ENCODE measurements around the gene NAA10. TPM values are rescaled to one million over a fixed set of nuclear protein-coding genes. Genes with fewer than 3 reads are reported as not detected.

NAA10 gene
- total RNA-seq, 1 experiment from 2014 or later: 124 TPM

- ChIA-PET CTCF (no interaction called here), RAD21 (ENCODE audit: low non-redundant PET in 1 of 2, low total read pairs in 2 of 2, uncharacterized antibody in 2 of 2, unreplicated experiment in 2 of 2) (no interaction called here), POLR2A (no interaction called here)
- H3K9me3 ChIP-seq (ENCODE audit: control insufficient read depth in 1 of 2, insufficient read depth in 1 of 2, low read depth in 1 of 2, low read length in 2 of 2): no peaks in the 10 kb centered on the region
- TF ChIP-seq SRF (IDR thresholded peaks at IDR 0.05; ENCODE audit: low read depth): no peak
- no peak for TF ChIP-seq SP1 (IDR thresholded peaks at IDR 0.05; ENCODE audit: low read depth)
- TF ChIP-seq EGR1 (IDR thresholded peaks at IDR 0.05; ENCODE audit: low read depth): no peak
- TF ChIP-seq ELF1 (IDR thresholded peaks at IDR 0.05; ENCODE audit: borderline replicate concordance, low read depth): no peak
- no peak for TF ChIP-seq ZNF274 (IDR thresholded peaks at IDR 0.05; ENCODE audit: low read depth, low read length)
- no peak for TF ChIP-seq TCF7L2 (IDR thresholded peaks at IDR 0.05; ENCODE audit: borderline replicate concordance, extremely low read depth, insufficient read depth, insufficient read length)
- no peak for TF ChIP-seq YY1 (IDR thresholded peaks at IDR 0.05; ENCODE audit: extremely low read depth, insufficient replicate concordance, low read depth, low read length)
- no peak for TF ChIP-seq EZH2 (IDR thresholded peaks at IDR 0.05)
- no peak for TF ChIP-seq ZFX (IDR thresholded peaks at IDR 0.05)
- no peak for TF ChIP-seq ZBTB33 (IDR thresholded peaks at IDR 0.05; ENCODE audit: extremely low read depth, insufficient replicate concordance, low read length)
- TF ChIP-seq ATF3 (IDR thresholded peaks at IDR 0.05): no peak
- no peak for TF ChIP-seq SIN3A (IDR thresholded peaks at IDR 0.05; ENCODE audit: low read depth)
- TF ChIP-seq CTCF (IDR thresholded peaks at IDR 0.05 in 2 of 3, conservative IDR thresholded peaks at IDR 0.05 in 1 of 3; ENCODE audit: borderline replicate concordance in 1 of 3, insufficient read depth in 1 of 3, low read depth in 2 of 3, low read length in 2 of 3): no peak
- TF ChIP-seq POLR2AphosphoS5 (IDR thresholded peaks at IDR 0.05; ENCODE audit: low read depth, low read length): no peak
- no peak overlapping the region for H2AFZ ChIP-seq (ENCODE audit: low read depth, low read length, poor library complexity, severe bottlenecking)
- H3K27me3 ChIP-seq (ENCODE audit: insufficient read depth, low read length): no peaks in the 10 kb centered on the region
- no peak overlapping the region for H3K27ac ChIP-seq (ENCODE audit: low read depth, low read length)
- H4K20me1 ChIP-seq (ENCODE audit: insufficient read depth): no peaks in the 10 kb centered on the region
- peaks cover 9 to 37% of the 10 kb centered on the region in 2 experiments for H3K4me1 ChIP-seq (ENCODE audit: control insufficient read depth in 1 of 2, insufficient read depth in 2 of 2, low read length in 2 of 2)
- BruUV-seq (replicated peaks): no TSS peak
- intact Hi-C loops (cut with micrococcal nuclease): no loop called here
- DNase-seq (ENCODE audit: low read depth, low spot score) (no peak), ATAC-seq (no peak)
- H3K4me3 ChIP-seq (replicated peaks in 1 of 2; ENCODE audit: low read depth in 1 of 2, low read length in 2 of 2): no peak overlapping the region
- peak overlapping the region; percentile 17; the same call in 1 of the 2 replicates for H3K4me2 ChIP-seq (ENCODE audit: low read length)
- H3K9ac ChIP-seq (ENCODE audit: low read length): no peak overlapping the region
- no peaks in the 10 kb centered on the region for H3K36me3 ChIP-seq (ENCODE audit: control insufficient read depth in 1 of 2, insufficient read depth in 2 of 2, low read length in 2 of 2)
- H3K79me2 ChIP-seq (ENCODE audit: insufficient read depth, low read length): no peaks in the 10 kb centered on the region
- H3K9me2 ChIP-seq (ENCODE audit: insufficient read depth): no peaks in the 10 kb centered on the region
Observed at GRCh38 chrX:153882557-153882956, 52.3 kb downstream of the NAA10 start.
